H1 (cell line): ENCODE data around the gene STXBP5.

ENCODE experiments used
- CHD2 ChIP-seq: IDR thresholded peaks from 2 replicates; pipeline ENCODE4 v1.6.1; 2012; ENCODE audit warnings: low read length, improper control_type of control experiment
- TF ChIP-seq, protein P1 (sequence below), 3 experiments: IDR thresholded peaks; 1 replicate in 2 of 3; 2 replicates in 1 of 3; pipeline versions ENCODE4 v1.5.1 to v1.6.1; 2011; ENCODE audit warnings: low read length in 3 of 3, mild to moderate bottlenecking in 3 of 3, inconsistent platforms in 2 of 3, low read depth in 1 of 3, moderate library complexity in 1 of 3; ENCODE audit not compliant: insufficient read depth in 1 of 3; ENCODE audit errors: control extremely low read depth in 1 of 3

DNA sequence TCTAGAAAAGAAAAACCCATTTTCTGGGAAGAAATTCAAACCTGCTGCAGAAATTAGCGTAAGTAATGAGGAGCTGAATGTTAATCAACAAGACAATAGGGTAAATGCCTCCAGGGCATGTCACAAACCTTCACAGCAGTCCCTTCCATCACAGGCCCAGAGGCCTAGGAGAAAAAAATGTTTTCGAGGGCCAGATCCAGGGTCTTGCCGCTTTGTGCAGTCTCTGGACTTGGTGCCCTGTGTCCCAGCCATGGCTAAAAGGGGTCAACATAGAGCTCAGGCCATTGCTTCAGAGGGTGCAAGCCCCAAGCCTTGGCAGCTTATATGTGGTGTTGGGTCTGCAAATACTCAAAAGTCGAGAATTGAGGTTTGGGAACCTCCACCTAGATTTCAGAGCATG lies 99.8 kb downstream of the STXBP5 start:
- TF ChIP-seq, protein P1, sequence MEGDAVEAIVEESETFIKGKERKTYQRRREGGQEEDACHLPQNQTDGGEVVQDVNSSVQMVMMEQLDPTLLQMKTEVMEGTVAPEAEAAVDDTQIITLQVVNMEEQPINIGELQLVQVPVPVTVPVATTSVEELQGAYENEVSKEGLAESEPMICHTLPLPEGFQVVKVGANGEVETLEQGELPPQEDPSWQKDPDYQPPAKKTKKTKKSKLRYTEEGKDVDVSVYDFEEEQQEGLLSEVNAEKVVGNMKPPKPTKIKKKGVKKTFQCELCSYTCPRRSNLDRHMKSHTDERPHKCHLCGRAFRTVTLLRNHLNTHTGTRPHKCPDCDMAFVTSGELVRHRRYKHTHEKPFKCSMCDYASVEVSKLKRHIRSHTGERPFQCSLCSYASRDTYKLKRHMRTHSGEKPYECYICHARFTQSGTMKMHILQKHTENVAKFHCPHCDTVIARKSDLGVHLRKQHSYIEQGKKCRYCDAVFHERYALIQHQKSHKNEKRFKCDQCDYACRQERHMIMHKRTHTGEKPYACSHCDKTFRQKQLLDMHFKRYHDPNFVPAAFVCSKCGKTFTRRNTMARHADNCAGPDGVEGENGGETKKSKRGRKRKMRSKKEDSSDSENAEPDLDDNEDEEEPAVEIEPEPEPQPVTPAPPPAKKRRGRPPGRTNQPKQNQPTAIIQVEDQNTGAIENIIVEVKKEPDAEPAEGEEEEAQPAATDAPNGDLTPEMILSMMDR (IDR thresholded peaks at IDR 0.05; ENCODE audit: control extremely low read depth in 1 of 3, insufficient read depth in 1 of 3, low read depth in 1 of 3, low read length in 3 of 3): no peak
- no peak for TF ChIP-seq CHD2
